Raji (cell line): ENCODE data around the gene OSBPL7.

Experiments
- POLR2A ChIP-seq: IDR thresholded peaks from 2 replicates; pipeline ENCODE4 v1.6.1; 2011; ENCODE audit warnings: low read depth, low read length, control low read depth; ENCODE audit not compliant: insufficient read depth

Gene OSBPL7

DNA sequence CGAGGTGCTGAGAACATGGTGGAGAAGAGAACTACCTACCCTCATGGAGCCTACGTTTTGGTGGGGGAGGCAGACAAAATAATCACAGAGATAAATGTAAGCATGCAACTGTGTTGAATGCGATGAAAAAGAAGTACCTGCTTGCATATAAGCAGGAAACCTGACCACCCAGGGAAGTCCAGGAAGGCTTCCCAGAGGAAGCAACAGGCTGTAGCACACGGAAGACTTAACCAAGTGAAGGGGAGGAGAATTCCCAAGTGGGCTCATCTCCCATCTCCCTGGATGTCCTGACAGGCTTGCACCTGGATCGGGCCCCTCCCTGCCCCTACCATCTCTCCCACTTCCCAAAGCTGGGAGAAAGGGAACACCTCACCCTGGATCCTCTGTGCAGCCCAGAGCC lies 17.5 kb upstream of the OSBPL7 start:
- no peak for TF ChIP-seq POLR2A

DNA sequence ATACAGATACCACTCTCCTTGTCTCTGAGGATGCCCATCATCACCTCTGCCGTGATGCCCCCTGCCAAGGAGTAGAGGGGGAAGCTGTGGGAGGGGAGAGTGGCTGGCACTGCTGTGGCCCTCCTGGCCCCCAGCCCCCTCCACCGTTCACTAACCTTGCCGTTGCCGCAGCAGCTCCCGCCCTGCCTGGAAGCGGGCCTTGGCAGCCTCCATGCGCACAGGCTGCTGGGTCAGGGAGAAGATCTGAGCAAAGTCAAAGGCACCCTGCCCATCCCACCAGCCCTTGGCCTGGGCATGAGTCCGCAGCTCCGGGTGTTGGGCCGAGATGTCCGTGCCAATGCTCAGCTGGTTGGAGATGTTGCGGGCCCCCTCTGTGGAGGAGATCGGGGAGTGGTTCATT lies 17.0 kb upstream of the OSBPL7 start:
- TF ChIP-seq POLR2A = no peak

DNA sequence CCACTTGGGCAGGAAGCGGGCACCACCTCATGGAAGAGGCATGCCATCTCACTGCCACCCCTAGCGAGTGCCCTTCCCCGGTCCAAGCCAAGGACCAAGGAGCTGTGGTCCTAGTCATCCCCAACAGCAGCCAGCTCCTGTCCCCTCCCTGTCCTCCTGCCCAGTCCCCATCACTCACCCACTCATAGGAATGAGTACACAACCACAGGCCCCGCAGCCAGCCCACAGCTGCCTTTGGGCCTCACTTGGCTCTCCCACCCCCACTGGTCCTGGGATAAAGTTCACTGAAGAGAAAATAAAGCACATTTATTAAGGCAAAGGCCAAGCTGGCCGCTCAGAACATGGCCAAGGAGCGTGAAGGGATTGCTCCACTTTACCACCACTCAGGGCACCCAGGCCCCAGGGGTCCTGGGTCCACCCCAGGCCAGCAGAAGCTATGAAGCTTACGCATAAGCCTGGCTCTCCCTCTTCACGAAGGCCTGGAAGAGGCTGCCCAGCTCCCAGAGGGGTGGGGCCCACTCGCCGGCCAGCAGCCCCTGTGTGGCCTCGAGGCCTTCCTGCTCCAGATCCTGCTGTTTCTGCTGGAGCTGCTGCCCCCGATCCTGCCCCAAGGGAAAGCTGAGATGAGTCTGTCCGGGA lies 15.9 kb upstream of the OSBPL7 start:
- TF ChIP-seq POLR2A = no peak

DNA sequence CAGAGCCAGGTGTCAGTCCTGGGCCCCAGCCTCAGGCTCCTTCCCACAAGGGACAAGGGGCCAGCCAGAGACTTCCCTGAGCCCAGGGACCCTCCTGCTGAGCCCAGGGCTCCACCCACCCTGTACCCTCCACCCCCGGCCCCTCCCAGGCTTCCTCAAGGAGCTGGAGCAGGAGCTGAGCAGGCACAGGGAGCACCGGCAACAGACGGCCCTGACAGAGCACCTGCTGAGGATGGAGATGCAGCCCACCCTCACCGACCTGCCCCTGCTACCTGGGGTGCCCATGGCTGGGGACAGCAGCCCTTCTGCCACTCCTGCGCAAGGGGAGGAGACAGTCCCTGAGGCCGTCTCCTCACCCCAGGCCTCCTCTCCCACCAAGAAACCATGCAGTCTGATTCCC lies 15.0 kb upstream of the OSBPL7 start:
- TF ChIP-seq POLR2A = no peak

DNA sequence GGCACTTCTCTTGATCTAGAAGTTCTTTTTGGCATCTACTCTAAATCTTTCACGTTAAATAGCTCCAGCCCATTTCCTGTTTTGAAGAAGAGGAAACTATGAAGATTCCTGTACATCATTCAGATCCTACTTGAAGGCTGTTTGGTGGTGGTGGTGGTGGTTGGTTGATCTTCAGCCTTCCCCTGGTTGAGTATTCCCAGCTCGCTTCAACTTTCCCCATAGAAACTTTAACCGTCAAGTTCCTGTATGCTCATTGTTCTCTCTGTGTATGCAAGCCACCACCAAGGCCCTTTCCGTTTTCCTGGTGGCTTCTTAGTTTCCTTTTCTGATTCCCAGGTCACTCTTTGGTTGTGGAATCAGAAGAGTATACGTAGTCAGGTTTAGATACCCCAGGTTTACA lies 13.2 kb upstream of the OSBPL7 start:
- no peak for TF ChIP-seq POLR2A

DNA sequence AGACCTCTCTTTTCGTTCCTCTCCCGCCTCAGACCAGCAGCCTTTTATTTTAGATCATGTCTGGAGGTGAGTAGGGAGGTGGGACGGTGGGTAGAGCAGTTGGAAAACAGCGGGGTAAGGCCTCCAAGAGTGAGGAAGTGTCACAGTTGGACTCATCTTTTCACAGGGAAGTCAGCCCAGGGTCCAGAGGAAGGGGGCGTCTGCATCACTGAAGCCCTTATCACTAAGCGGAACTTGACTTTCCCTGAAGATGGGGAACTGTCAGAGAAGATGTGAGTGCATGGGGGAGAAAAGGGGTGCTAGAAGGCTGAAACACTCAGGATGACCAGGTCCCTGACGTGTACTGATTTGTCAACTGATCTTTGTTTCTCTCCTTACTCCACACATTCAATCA lies 10.3 kb upstream of the OSBPL7 start:
- no peak for TF ChIP-seq POLR2A

DNA sequence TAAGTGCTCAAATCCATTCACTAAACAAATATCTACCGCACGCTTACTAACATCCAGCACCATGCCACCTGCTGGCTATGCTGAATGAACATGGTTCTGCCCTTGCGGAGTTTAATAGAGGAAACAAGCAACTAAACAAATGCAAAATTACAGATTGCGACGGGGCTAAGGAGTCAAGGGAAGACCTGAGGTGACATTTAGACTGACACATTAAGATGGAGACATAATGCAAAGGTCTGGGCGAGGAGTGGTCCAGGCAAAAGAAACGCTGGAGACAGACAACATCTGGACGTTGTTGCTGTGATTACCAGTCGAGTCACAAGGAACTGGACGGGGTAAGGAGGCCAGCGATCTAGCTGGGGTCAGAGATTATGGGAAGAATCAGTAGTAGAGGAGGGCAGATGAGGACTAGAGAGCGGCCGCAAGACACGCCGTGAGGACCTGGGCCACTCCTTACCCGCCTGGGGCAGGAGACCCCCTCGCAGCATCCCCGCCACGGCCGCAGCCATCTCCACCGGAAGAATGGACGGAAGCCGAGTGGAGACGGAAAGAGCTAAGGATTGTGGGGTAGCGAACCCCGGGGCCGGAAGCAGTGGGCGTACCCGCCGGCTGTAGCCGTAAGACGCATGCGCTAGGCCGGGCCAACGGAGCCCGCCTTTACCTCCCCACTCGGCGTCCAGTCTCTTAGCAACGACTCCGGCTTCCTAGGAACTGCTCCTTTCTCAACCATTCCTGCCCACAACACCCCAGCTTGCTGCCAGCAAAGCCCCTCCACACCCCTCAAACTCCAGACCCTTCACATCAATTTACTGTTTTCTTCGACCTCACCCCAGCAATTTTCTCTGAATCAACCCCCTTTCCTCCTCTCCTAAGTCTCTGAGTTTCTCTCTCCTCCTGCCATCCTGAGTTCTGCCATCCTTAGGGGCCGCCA lies 9.7 kb upstream of the OSBPL7 start, which contains the start of the genes LRRC46 and MRPL10:
Gene LRRC46, plus strand, starts transcription at position 668 of the 931 bp plus-strand sequence. CDS start 320 bp downstream, outside the sequence.
Gene MRPL10, minus strand, starts transcription at position 539 of the 931 bp plus-strand sequence. Its CDS starts 30 bp downstream, at position 509.
- peak; percentile 99 for TF ChIP-seq POLR2A

DNA sequence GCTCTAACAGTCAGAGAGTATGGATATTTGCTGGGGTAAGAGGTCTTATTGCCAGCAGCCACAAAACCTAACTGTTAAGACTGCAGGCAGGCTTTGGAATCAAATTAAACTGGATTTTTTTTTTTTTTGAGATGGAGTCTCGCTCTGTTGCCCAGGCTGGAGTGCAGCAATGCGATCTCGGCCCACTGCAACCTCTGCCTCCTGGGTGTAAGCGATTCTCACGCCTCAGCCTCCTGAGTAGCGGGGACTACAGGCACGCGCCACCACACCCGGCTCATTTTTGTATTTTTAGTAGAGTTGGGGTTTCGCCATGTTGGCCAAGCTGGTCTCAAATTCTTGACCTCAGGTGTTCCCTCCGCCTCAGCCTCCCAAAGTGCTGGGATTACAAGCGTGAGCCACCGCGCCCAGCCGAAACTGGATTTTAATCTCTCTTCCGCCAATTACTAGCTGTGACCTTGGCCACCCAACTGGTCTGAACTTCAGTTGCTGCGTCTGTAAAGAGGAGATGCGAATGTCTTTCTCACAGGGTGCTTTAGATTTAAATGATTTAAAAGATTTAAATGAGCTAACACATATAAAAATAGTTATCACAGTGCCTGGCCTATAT lies 8.9 kb upstream of the OSBPL7 start:
- TF ChIP-seq POLR2A = no peak

DNA sequence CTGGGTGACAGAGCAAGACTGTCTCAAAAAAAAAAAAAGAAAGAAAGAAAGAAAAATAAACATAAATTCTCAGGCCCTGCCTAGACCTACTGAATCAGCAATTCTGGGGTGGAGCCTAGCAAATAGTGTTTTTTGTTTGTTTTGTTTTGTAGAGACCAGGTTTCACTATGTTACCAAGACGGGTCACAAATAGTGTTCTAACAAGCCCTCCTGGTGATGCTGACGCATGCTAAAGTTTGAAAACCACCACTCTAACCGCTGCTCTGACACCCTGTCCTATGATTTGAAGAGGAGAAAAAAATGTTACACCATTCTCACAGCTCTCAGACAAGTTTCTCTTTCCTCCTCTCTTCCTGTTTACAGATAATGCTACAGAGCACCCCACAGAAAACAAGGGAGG lies 8.3 kb upstream of the OSBPL7 start:
- no peak for TF ChIP-seq POLR2A

DNA sequence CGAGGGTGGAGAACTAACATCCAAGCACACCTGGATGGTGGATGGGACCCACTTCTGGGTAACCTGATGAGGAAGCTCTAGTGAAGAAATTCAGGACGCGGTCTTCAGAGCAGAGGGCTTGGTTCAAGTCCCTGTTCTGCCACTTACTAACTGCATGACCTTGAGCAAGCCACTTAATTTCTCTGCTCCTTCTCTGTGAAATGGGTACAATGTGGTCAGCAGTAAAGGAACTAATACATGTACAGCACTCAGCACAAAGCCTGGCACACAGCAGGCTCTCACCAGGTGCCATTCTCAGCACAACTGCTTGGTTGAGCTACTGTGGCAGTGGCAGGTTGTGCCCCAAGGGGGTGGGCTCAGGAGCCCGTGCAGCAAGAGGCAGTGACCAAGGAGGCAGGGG lies 1.9 kb upstream of the OSBPL7 start:
- TF ChIP-seq POLR2A = no peak

DNA sequence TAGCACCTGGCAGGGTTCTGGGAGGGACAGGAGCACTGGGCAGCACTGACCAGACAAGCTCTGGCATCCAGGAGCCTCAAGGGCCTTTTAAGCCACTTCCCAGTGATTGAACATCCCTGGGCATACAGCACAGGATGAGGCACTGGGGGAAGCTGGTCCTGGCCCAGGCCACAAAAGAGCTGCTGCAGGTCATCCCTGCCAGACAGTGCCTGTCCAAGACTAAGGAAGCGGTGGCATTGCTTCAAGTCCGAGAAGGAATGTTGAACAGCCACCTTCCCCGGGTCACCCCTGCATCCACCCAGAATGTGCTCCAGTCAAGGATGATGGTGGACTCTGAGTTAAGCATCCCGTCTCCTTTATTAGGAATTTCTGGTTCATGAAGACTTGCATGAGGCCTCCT lies 1.2 kb upstream of the OSBPL7 start:
- TF ChIP-seq POLR2A = no peak

DNA sequence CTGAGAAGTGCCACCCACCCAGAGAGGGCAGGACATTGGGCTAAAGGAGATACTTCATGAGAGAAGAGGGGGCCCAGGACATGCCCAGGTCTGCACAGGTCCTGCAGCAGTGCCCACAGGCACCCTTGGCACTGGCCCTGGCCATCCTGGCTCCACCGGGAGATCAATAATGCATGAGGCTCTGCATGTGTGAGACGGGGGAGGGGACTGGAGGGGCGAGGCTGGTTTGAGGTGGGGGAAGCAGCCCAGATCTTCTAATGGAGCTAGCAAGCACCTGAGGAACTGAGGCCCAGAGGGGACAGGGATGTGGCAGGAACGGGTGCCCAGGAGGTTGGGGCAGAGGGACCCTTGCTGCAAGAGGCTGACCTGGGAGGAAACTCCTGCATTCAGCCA lies 567 bp downstream of the OSBPL7 start:
- TF ChIP-seq POLR2A = no peak

DNA sequence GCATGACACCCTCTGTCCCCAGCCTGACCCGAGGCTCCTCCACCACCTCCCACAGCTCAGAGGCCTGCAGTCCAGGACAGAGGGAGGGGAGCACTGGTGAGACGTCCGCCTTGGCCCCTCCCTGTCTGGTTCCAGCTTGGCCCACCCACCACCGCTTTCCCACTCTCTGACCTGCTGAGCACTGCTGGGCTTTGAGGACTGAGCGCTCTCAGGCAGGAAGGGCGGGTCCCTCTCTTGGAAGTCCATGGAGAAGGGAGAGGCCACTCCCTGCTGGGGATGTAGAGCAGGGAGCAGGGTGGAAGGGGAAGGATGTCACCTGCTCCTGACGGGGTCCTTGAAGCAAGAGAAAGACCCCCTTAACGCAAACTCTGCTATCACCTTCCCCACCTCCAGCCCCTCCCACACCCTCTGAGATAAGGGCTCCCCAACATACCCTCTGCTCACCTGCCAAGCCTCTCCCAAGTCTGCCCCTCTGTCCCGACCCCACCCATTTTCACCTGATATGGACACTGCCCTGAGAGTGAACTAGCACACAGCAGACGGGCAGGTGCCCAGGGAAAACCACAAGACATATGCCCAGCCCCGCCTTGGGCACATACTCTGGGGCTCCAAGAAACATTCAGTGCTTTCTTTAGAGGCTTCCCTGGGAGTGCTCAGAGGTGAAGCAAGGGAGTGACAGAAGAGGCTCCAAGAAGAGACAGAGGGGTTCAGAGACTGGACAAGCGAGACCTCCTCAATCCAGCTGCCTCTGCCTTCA lies 1.4 kb downstream of the OSBPL7 start:
- TF ChIP-seq POLR2A = no peak

DNA sequence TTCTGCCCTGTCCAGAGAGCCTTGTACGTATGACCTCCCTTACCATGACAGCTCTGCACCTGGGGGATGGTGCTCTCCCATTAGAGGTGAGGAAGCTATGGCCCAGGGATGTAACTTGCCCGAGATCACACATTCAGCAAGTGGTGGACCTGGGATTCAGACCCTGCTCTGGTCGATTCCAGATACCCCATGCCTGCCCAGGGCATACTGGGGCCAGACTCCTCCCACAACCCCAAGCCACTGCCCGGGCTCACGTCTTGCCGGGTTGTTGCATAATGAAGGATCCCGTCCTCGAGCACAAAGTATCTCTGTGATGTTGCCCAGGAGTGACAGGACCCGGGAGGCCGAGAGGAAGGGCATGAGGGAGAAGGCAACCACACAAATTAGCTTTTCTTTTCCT lies 2.1 kb downstream of the OSBPL7 start:
- no peak for TF ChIP-seq POLR2A
